Activated CD8-positive, alpha-beta T cell treated with anti-CD3 and anti-CD28 coated beads for 36 hours (primary cell): ENCODE results near the gene APH1B. TPM values are rescaled to one million over a fixed set of nuclear protein-coding genes. Genes with fewer than 3 reads are reported as not detected.

Source experiments
- ATAC-seq: fragments of 200-7000 bp; cut with Tn5 transposase; one replicate; pipeline ENCODE4 v1.10.0; 2021; ENCODE audit warnings: mild to moderate bottlenecking, moderate library complexity
- CTCF ChIA-PET: fragments of 350-600 bp; sonication (Branson Sonifier 250); formaldehyde crosslinking; loops from one replicate; lab custom pipeline; 2021; ENCODE audit warnings: antibody characterized with exemption; lab: Charles Lee
- POLR2A ChIA-PET: fragments of 350-600 bp; sonication (Branson Sonifier 250); formaldehyde crosslinking; loops from one replicate; lab custom pipeline; 2021; ENCODE audit warnings: antibody characterized with exemption; lab: Charles Lee
- DNase-seq: peaks from one replicate; pipeline ENCODE4 v3.0.0-alpha.2; 2020
- H3K27ac Mint-ChIP-seq: one replicate; pipeline ENCODE4 v1.8.0; 2021; ENCODE audit warnings: mild to moderate bottlenecking, mixed read lengths
- H3K27me3 Mint-ChIP-seq: one replicate; pipeline ENCODE4 v1.8.0; 2021; ENCODE audit warnings: mixed read lengths
- H3K36me3 Mint-ChIP-seq: one replicate; pipeline ENCODE4 v1.8.0; 2021; ENCODE audit warnings: low read depth, mixed read lengths
- H3K4me1 Mint-ChIP-seq: one replicate; pipeline ENCODE4 v1.8.0; 2021; ENCODE audit warnings: low read depth, mixed read lengths
- H3K4me3 Mint-ChIP-seq: one replicate; pipeline ENCODE4 v1.8.0; 2021; ENCODE audit warnings: mild to moderate bottlenecking, moderate library complexity, mixed read lengths
- H3K9me3 Mint-ChIP-seq: one replicate; pipeline ENCODE4 v1.8.0; 2021; ENCODE audit warnings: mixed read lengths
- intact Hi-C: fragments of 100-400 bp; cut with micrococcal nuclease; formaldehyde crosslinking; loops from one replicate; pipeline ENCODE4 v1.10.0; 2022
- total RNA-seq, 2 experiments: library from RNA; stranded (reverse); gene quantifications; one replicate each; pipeline ENCODE4 v1.2.3, GENCODE V29; 2021
- TF ChIP-seq, protein P1 (sequence below): fragments of 200-600 bp; IDR thresholded peaks from one replicate; pipeline ENCODE4 v1.8.0; 2022; ENCODE audit warnings: antibody characterized with exemption, mild to moderate bottlenecking

APH1B gene
- total RNA-seq, 2 experiments from 2014 or later = 7.0 to 9.7 TPM

DNA sequence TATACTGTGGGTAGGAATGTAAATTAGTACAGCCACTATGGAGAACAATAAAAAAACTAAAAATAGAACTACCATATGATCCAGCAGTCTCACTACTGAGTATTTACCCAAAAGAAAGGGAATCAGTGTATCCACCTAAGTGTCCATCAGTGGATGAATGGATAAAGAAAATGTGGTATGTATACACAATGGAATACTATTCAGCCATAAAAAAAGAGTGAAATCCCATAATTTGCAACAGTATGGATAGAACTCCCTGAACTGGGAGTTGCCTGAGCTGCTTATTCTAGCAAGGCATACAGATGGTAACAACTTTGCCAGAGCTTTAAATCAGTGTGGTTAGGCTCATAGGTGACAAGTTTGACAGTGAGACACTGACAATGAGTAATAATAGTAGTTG is 16.1 kb upstream of the APH1B start:
- Mint-ChIP-seq H3K27ac (peak overlapping the region; percentile 22), H3K36me3 (peaks cover 70% of the 10 kb centered on the region), H3K4me1 (peaks cover 10% of the 10 kb centered on the region), H3K27me3 (no peaks in the 10 kb centered on the region), H3K4me3 (no peak overlapping the region), H3K9me3 (no peaks in the 10 kb centered on the region)
- CTCF ChIA-PET = interaction anchor here (1.1 to 1.7 kb wide), 2 partner anchors 34 to 93 kb away, joined by 3 to 4 read pairs; no protein-coding TSS in a partner anchor
- POLR2A ChIA-PET = interaction anchor here (1.1 to 1.8 kb wide), 4 partner anchors 11 to 104 kb away, joined by 3 to 5 read pairs (median 4); partner anchors contain the start of gene RPS27L
- DNase-seq = no peak
- TF ChIP-seq, protein P1, sequence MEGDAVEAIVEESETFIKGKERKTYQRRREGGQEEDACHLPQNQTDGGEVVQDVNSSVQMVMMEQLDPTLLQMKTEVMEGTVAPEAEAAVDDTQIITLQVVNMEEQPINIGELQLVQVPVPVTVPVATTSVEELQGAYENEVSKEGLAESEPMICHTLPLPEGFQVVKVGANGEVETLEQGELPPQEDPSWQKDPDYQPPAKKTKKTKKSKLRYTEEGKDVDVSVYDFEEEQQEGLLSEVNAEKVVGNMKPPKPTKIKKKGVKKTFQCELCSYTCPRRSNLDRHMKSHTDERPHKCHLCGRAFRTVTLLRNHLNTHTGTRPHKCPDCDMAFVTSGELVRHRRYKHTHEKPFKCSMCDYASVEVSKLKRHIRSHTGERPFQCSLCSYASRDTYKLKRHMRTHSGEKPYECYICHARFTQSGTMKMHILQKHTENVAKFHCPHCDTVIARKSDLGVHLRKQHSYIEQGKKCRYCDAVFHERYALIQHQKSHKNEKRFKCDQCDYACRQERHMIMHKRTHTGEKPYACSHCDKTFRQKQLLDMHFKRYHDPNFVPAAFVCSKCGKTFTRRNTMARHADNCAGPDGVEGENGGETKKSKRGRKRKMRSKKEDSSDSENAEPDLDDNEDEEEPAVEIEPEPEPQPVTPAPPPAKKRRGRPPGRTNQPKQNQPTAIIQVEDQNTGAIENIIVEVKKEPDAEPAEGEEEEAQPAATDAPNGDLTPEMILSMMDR = no peak
- ATAC-seq = no peak
- intact Hi-C loops = no loop called here

- DNase-seq (no peak), ATAC-seq (no peak)
- ChIA-PET CTCF (no interaction called here), POLR2A (interaction anchor here (1.4 kb wide), 1 partner anchor 106 kb away, joined by 3 read pairs; the partner anchor contains the start of gene RPS27L)
- H3K4me3 Mint-ChIP-seq = no peak overlapping the region
- H3K9me3 Mint-ChIP-seq = no peaks in the 10 kb centered on the region
- no peak overlapping the region for H3K27ac Mint-ChIP-seq
- H3K36me3 Mint-ChIP-seq = peaks cover 67% of the 10 kb centered on the region
- intact Hi-C loops = no loop called here
- TF ChIP-seq, protein P1 = no peak
- H3K27me3 Mint-ChIP-seq = no peaks in the 10 kb centered on the region
- H3K4me1 Mint-ChIP-seq = peaks cover 5% of the 10 kb centered on the region
Observed at GRCh38 chr15:63263519-63263918, 13.9 kb upstream of the APH1B start.

GRCh38 chr15:63264688-63265293 is 12.6 kb upstream of the APH1B start:
- H3K27ac Mint-ChIP-seq = no peak overlapping the region
- intact Hi-C loops = no loop called here
- TF ChIP-seq, protein P1 = no peak
- CTCF ChIA-PET = interaction anchor here (1.0 to 1.1 kb wide), 2 partner anchors 13 to 216 kb away, joined by 3 to 4 read pairs; no protein-coding TSS in a partner anchor
- no peaks in the 10 kb centered on the region for H3K9me3 Mint-ChIP-seq
- DNase-seq = no peak
- H3K4me1 Mint-ChIP-seq = peaks cover 6% of the 10 kb centered on the region
- peaks cover 66% of the 10 kb centered on the region for H3K36me3 Mint-ChIP-seq
- no peak overlapping the region for H3K4me3 Mint-ChIP-seq
- no peak for ATAC-seq
- H3K27me3 Mint-ChIP-seq = no peaks in the 10 kb centered on the region
- POLR2A ChIA-PET = interaction anchor here (0.8 kb wide), 1 partner anchor 10 kb away, joined by 4 read pairs; no protein-coding TSS in a partner anchor

DNA sequence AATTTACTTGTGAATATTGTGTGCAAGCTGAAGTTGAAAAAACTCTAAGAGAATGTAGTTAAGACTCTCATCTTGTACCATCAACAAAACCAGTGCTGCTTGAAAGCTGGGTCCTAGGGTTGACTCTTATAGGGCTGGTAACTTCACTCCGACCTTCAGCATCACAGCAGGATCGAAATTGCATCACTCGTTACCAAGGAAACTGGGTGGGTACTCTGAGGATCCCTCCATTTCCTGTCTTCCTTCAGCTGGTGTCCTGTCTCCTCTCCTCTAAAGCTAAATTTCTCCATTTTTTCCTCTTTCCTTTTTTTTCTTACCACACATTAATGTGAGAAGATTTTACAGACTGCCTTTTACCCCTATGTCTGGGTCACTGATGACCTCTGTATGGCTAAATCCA is 3.0 kb upstream of the APH1B start:
- Mint-ChIP-seq H3K4me3 (no peak overlapping the region), H3K36me3 (peaks cover 20% of the 10 kb centered on the region), H3K27me3 (no peaks in the 10 kb centered on the region), H3K27ac (peak overlapping the region; percentile 13), H3K4me1 (peaks cover 34% of the 10 kb centered on the region), H3K9me3 (peaks cover 2% of the 10 kb centered on the region)
- TF ChIP-seq, protein P1 = no peak
- peak; percentile 32 for DNase-seq
- ChIA-PET CTCF (interaction anchor here (1.0 to 2.6 kb wide), 3 partner anchors 17 to 108 kb away, joined by 3 to 8 read pairs (median 3); no protein-coding TSS in a partner anchor), POLR2A (interaction anchor here (1.0 to 1.9 kb wide), 3 partner anchors 10 to 83 kb away, joined by 3 to 5 read pairs (median 4); no protein-coding TSS in a partner anchor)
- intact Hi-C loops = loop anchor here (10.0 kb wide), 1 partner anchor 120 kb away; the partner anchor contains the start of gene RPS27L
- no peak for ATAC-seq
